HG03097 (cell line): ENCODE data around the gene CASZ1.

ENCODE experiments used
- ATAC-seq: cut with Tn5 transposase; IDR thresholded peaks from one replicate; pipeline ENCODE4 v1.9.1; 2021; ENCODE audit not compliant: unreplicated experiment, low FRiP score

The CASZ1 gene

DNA sequence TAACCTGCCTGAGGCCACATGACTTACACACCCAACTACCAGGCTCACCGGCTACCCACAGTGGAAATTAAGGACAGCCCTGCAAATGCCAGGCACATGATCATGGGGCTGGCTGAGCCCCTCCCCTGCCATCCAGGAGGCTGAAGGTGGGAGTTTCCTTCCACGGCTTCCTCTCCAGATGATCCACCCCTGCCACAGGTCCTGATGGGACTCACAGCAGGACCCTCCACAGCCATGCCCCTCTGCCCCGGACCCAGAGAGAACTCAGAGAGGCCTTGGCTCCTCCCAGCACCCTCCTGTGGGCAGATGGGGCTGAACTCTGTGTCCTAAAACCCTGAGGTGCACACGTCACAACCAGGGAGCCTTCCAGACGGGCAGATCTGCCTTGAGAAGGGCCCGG is 29.1 kb upstream of the CASZ1 start:
- no peak for ATAC-seq

- no peak for ATAC-seq
Measured at GRCh38 chr1:10824821-10825540, 28.5 kb upstream of the CASZ1 start.

- ATAC-seq: no peak
Measured at GRCh38 chr1:10823000-10823401, 26.6 kb upstream of the CASZ1 start.

DNA sequence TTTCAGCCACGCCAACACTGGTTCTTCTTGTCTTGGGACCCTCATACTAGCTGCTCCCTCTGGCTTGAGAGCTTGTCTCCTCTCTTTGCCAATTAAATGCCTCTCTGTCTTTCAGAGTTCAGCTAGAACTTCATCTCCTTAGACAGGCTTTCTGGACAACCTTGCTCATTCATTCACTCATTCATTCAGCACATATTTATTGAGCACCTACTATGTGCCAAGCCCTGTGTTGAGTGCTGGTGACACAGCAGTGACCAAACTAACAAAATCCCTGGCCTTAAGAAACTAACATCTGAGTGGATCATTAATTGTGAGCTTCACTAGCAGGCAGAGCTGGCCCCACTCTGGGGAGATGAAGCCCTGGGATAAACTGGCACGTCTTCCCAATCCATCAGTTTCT is 24.9 kb upstream of the CASZ1 start:
- no peak for ATAC-seq

DNA sequence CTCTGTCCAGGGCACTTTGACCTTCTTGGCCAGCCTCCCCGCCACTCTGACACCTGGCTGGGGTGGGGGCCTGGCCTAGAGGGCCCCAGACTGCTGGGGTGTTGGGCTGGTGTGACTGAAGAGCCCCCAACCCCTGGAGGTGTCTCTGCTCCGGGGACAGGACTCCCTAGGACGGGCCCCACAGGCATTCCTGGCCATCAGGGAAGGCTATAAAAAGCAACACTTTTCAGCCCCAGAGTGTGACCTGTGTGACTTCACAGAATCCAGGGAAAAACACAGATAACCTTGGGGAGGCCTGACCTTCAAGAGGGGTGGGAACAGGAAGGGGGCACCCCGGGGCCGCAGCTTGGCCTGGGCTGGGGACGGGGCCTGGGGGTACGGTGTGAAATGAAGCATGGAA is 24.0 kb upstream of the CASZ1 start:
- ATAC-seq: no peak

DNA sequence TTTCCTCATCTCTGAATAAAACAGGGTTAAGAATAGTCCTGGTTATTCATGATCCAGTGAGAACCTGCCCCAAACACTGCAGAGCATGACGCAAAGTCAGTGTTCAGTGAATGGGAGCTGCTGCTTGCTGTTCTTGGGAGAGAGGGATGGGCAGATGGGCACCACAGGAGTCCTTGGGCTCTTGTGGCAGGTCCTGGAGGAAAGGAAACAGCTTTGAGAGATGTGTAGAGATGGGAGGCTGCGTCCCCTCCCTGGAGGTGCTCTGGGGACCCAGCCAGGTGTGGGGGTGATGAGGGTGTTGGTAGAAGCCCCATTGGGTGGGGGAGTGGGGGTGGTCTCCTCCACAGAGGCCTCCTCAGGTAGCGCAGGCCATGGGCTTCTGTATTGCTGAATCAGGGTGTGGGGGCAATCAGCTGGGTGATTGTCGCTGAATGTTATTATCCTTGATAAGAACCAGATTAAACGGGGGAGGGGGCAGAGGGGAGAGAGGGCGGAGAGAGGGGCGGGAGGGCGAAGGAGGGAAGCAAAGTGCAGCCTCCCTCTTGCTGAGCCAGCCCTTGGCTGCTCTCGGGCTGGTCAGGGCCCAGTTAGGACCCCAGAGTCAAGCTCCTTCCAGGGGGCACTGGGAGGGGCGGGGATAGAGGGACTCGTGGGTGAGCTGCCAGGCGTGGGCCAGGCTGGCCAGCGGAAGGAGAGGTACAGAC is 22.9 kb upstream of the CASZ1 start:
- ATAC-seq: no peak

DNA sequence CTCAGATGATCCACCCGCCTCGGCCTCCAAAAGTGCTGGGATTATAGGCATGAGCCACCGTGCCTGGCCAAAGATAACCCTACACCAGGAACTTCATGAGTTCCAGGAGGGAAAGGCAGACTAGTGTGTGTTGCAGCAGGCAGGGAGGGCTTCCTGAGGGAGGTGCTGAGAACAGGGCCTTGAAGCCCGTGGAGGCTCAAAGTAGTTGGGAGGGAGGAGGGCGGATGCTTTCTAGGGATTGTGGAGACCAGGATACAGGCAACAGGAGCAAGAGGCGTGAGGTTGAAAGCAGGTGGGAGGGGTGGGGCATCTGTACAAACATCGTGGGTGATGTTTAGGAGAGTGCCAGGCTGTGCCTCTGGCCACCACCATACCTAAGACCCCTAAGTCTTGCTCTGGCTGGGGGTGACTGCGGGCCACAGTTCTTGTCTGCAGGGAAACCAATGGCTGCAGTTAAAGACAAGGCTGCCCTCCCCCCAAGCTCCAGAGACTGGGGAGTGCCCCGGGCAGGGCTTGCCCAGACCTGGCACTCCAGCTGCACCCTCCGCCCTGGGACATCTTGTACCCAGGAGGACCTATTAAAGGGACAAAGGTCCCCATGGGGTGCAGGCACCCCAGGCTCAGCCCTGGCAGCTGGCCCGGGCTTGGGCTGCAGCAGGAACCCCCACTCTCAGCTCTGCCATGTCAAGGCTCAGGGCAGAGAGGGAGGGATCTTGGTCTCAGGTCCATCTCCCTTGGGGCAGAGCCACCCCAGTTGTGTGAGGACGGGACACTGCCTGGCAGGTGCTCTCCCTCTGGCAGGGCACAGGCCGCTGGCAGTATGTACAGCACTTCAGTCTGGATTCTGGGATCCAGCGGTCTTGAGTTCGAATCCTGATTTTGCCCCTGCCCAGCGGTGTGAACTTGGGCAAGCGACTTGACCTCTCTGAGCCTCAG is 22.1 kb upstream of the CASZ1 start:
- ATAC-seq: no peak

DNA sequence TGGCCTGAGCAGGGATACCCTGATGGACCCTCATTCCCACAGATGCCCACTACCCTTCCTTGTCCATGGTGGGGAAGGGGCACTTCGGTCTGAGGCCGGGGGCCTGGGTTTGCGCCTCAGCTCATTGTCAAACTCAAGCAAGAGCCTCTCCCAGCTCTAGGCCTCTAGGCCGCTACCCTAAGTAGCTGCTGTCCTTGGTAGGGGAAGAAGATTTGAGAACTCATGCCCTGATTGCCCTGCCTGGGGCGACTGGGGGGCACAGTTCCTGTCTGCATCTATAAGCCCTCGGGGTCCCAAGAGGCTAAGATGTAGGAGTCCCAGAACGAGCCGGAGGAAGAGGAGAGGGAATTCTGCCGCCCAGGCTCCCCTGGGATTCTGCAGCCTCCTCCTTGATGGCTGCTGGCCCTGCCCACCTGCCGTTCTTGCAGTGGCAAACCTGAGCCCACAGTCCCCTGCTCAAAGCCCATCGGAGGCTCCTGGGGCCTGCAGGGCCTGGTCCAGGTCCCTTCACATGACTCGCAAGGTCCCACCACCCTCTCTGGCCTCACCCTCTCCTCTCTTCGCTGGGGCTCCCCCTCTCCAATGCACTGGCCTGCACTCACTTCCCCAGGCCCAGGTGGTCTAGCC is 20.4 kb upstream of the CASZ1 start:
- ATAC-seq: no peak

DNA sequence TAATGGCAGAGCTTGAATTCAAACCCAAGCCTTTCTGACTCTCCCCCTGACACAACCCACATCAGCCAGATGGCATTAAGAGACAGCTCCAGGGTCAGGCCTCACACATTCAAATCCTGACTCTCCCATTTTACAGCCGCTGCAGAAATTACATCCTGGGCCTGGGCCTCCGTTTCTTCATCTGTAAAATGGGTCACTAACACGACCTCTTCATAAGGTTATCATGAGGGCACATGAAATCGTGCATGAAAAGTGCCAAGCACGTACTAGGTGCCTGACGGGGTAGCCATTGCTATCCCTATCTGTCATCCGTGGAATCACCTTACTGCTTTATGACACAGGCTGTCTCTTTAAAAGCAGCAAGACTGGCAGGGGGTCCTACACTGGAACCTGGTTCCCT is 19.8 kb upstream of the CASZ1 start:
- ATAC-seq: no peak

DNA sequence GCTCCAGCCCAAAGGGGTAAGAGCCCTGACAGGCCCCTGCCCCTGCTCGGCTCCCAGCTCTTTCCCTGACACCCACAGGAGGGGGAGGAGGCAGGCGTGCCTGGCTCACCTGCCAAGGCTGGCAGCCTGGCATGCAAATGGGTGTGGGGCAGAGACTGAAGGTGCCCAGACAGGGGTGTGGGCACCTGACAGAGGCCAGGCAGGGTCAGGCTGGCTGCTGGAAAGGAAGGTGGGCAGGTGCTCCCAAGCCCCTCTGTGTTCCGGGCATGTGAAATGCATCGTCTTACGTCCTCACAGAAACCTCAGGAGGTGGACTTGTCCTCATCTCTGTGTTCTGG is 19.4 kb upstream of the CASZ1 start:
- ATAC-seq: no peak

DNA sequence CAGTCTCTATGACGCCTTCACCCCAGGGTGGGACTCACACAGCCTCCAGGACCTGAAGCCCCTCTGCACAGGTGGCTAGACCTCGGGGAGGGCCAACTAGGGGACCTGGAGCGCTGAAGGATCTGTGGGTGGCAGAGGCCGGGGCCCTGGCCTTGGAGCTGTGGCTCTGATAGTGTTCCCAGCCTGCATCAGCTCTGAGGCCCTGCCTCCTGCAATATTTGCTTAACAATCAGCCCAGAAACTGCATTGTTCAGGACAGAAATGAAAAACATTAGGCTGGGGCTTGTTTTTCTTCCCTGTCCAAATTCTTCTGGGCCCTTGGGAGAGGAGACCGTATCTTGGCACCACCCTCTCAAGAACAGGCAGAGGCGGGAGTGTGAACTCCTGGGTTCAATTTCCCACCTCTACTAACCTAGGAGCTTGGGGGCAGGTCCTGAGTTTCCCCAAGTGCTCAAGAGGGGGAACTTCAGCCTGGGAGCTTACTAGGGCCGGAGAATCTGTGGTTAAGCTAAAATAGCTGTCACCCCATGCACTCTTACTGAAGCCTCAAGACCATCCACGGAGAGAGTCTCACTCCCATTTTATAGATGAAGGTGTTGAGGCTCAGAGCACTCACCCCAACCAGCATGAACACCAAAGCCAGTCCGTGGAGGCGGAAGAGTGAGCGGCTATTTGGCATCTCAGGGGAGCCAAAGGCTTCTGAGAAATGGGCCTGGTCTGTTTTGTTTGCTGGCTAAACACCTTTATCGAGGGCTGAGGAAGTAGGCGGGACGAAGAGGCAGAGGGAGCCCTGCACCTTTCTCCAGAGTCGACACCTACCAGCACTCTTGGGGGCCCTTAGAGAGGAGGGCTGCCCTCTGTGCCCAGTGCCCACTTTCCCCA is 18.8 kb upstream of the CASZ1 start:
- ATAC-seq: no peak

DNA sequence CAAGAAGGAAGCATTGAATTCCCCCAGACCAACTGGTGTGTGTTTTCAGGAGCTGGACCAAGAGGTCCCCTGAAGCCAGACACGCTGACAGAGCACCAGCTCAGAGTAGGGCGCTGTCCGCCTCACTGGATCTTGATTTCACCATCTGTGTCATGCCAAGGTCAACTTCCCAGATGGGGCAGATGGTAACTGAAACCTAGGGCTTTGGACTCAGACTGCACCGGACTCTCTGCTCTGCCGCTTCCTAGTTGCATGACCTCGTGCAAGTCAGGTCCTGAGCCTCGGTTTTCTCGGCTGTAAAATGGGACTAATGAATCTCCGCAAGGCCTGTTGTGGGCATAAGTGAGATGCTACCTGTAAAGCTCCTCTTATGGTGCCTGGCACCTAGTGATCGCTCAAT is 17.9 kb upstream of the CASZ1 start:
- ATAC-seq: no peak

DNA sequence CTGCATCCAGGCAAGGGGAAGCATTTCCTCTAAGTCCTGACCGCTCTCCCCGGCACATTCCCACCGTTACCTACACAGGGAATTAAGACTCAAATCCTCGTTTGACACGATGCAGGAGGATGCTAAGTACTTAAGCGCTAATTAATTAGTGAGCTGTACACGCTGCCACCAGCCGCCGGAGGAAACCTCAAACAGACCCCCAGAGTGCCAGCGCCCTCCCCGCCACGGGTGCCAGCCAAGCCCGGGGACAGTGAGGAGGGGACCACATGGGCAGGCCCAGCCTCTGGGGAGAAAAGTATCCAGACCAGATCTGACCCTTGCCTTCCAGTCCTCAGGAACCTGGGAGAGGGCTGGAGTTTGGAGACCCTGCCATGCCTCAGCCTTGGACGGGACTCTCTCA is 17.4 kb upstream of the CASZ1 start:
- no peak for ATAC-seq

GRCh38 chr1:10812387-10812915 is 16.0 kb upstream of the CASZ1 start:
- ATAC-seq: no peak

DNA sequence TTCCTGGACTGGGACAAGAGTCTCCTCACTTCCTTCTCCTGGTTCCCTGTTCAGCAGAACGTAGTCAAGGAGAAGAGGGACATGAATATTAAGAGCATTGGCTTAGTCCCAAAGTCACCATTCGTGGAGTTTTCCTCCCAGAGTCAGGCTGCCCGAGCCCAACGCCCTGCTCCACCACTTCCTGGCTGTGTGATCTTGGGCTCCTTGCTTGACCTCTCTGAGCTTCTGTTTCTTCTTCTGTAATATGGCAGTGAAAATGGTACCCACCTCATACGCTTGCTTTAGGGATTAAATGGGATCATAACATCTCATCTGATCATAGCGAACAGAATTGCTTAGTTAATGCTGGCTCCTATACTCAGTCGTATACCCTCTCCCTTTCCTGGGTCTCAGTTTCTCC is 12.0 kb upstream of the CASZ1 start:
- ATAC-seq: no peak

GRCh38 chr1:10806966-10807365 is 10.5 kb upstream of the CASZ1 start:
- ATAC-seq: no peak

GRCh38 chr1:10803971-10804820 is 7.8 kb upstream of the CASZ1 start:
- no peak for ATAC-seq

- ATAC-seq: no peak
Measured at GRCh38 chr1:10802944-10803715, 6.7 kb upstream of the CASZ1 start.
